Placental pericyte (primary cell): Measurements from ENCODE around the gene OVOL2. TPM values are rescaled to one million over a fixed set of nuclear protein-coding genes. Genes with fewer than 3 reads are reported as not detected.

Experiments
- small RNA-seq: library from RNA; depleted of rRNA; stranded (forward); fragments of <200 nt; gene quantifications from one replicate; pipeline ENCODE3, GENCODE V24; 2012; ENCODE audit warnings: low replicate concordance
- total RNA-seq: library from RNA; depleted of rRNA; stranded (reverse); fragments of >200 nt; gene quantifications from 2 replicates; pipeline ENCODE4 v1.2.3, GENCODE V29; 2012

The OVOL2 gene
- not detected in 2 replicates for total RNA-seq

DNA sequence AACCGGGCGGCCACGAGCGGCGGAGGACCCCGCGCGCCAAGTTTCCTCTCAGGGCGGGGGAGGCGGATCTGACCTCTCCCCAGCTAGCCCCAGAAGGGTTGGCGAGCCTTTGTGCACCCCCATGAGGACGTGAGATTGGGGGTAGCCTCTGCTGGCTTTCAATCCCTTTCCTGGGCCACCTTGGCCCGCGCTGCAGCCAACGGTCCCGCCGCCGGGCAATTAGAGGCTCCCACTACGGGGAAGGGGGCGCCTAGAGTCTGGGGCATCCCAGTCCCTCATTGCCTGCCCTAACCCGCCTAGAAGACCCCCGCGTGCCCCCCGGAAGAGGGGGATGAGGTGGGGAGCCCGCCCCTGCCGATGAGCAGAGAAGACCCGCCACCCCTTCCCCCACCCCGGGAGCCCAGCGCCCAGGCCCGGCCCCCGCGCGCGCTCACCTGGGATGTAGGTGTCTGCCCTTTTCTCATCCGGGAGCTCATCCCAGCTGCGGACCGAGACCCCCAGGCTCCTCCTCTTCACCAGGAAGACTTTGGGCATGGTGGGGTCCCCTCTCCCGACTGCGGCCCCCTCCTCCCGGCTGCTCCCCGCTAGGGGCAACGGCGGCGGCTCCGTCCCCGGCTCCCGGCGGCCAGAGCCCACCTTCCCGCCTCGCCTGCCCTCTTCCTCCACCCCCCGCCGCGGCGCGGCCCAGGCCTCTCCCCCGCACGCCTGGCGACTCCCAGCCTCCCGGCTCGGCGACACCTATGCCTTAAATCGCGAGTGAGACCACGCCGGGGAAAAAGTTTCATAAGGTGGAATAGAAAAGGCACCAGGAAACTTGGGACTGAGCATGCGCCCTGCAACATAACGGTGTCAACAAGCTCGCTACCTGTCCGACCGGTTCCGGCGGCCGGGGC, at the start of gene OVOL2:
Gene OVOL2 (minus strand): TSS at position 816 of the 893 bp plus-strand sequence. CDS start 282 bp downstream, at position 534.

Small RNAs within 50 kb of the gene (small RNA-seq; reads per million reads assigned to genes)
- gene RNU7-137P: not detected

Other genes with a start within 250 kb of the OVOL2 start
- gene SNX5, start 89.1 kb downstream of the OVOL2 start, total RNA-seq: 94.5 and 140 TPM in 2 replicates
- 9.0 and 21.8 TPM in 2 replicates for gene MGME1, start 88.9 kb downstream of the OVOL2 start, total RNA-seq
- 12.0 and 13.6 TPM in 2 replicates for gene KAT14, start 79.9 kb upstream of the OVOL2 start, total RNA-seq
- gene PET117, start 79.9 kb upstream of the OVOL2 start, total RNA-seq: 9.3 and 10.1 TPM in 2 replicates
- gene ZNF133, start 230.6 kb upstream of the OVOL2 start, total RNA-seq: 17.7 and 18.8 TPM in 2 replicates